HG02943 (cell line): ENCODE data around the gene PRR19.

Source experiments
- ATAC-seq: cut with Tn5 transposase; IDR thresholded peaks from one replicate; pipeline ENCODE4 v1.9.1; 2021; ENCODE audit warnings: mild to moderate bottlenecking, low read depth, moderate library complexity; ENCODE audit not compliant: unreplicated experiment

Gene PRR19

DNA sequence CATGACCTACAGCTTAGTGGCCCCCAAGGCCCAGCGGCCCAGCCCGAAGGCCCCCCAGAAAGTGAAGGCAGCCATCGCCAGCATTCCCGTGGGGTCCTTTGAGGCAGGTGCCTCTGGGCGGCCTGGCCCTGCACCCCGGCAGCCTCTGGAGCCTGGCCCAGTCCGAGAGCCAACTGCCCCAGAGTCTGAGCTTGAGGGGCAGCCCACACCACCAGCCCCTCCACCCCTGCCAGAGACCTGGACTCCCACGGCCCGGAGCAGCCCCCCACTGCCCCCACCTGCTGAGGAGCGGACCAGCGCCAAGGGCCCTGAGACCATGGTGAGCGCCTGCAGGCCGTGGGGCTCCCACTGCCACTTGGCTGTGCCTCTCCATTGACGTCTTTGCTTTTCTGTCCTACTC is 9.0 kb upstream of the PRR19 start:
- ATAC-seq: no peak

DNA sequence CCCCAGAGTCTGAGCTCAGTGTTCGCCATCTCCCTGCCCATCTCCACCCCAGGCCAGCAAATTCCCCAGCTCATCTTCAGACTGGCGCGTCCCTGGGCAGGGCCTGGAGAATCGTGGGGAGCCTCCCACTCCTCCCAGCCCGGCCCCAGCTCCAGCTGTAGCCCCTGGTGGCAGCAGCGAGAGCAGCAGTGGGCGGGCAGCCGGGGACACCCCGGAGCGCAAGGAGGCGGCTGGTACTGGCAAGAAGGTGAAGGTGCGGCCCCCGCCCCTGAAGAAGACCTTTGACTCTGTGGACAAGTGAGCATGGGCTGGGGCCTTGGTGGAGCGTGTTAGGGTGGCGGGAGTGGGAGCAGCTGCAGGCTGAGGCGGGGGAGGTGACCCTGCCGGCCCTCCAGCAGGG is 8.4 kb upstream of the PRR19 start:
- no peak for ATAC-seq

DNA sequence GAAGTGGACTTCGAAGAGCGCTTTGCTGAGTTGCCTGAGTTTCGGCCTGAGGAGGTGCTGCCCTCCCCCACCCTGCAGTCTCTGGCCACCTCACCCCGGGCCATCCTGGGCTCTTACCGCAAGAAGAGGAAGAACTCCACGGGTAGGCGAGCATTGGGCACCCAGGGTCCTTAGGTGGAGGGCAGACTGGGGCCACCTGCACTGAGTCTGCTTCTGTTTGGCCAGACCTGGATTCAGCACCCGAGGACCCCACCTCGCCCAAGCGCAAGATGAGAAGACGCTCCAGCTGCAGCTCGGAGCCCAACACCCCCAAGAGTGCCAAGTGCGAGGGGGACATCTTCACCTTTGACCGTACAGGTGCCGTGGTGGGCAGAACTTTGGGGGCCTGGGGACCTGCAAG is 8.0 kb upstream of the PRR19 start:
- no peak for ATAC-seq

DNA sequence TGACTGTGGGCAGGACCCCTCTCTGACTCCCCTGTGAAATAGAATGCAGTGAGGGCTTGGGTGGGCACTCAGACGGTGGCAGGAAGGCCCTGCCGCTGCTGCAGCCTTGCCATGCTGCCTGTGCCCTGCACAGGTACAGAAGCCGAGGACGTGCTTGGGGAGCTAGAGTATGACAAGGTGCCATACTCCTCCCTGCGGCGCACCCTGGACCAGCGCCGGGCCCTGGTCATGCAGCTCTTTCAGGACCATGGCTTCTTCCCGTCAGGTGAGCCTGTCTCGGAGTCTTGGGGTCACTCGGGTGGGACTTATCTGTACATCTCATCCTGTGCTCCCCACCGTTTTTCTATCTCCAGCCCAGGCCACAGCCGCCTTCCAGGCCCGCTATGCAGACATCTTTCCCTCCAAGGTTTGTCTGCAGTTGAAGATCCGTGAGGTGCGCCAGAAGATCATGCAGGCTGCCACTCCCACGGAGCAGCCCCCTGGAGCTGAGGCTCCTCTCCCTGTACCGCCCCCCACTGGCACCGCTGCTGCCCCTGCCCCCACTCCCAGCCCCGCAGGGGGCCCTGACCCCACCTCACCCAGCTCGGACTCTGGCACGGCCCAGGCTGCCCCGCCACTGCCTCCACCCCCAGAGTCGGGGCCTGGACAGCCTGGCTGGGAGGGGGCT is 7.3 kb upstream of the PRR19 start:
- ATAC-seq: no peak

DNA sequence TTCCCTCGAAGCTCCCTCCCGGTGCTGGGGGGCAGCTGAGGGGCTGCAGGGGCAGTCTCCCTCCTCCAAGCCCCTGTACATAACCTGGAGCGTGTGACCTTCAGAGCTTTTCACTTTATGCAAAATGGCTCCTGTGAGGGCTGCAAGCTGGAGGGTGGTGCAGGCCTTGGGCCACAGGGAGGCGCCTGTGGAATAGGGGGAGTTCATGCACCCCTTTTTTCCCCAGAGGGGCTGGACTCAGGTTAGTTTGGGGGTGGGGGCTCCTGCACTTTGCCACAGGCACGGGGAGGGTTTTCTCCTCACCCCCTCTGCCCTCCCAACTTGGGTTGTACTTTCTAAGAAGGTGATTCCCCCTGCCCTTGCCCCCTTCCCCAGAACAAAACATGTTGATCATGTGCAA is 6.6 kb upstream of the PRR19 start:
- ATAC-seq: no peak

DNA sequence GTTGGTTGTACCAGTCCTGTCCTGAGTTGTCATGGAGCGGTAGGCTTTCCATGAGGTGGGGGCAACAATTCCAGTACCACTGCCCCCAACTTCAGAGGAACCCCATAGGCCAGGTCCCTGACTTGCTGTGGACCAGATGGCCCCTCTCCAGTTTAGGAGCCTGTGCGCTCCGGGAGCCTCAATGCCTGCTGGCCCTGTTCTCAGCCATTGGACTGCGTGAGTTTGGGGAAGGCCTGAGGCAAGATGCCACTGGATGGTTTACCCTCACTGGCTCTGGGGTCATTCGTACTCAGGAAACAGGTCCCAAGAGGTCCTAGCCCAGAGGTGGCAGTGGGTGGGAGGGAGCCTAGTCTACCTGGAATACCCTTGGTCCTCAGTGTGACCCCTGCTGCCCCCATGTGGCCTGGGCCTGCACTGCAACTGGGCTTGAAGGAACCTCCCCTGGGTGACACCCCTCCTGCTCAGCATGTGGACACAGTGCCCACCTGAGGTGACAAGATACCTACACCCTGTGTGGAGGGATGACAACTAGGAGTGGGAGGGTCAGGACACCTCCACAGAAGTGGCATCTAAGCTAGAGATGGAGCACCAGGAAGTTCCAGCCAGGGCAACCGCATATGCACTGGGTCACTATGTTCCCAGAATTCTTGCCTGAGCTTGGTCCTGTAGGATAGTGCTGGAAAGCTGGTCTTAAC is 6.0 kb upstream of the PRR19 start:
- no peak for ATAC-seq

DNA sequence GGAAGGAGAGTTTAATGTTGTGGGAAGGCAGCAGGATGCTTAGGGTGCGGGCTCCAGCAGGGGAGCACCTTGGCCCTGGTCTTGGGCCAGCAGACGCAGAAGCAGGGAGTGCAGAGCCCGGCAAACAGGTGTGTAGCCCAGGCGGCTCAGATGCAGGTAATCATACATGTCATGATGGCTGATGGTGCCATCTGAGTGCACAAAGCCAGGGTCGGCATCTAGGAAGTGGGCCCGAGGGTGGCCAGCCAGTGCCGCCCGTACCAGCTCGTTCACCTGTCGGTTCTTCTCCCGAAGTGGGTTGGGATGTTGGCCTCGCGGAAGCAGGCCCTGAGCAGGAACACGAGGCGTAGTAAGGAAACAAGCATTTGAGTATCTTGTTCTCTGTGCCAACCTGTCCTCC is 4.9 kb upstream of the PRR19 start:
- no peak for ATAC-seq

DNA sequence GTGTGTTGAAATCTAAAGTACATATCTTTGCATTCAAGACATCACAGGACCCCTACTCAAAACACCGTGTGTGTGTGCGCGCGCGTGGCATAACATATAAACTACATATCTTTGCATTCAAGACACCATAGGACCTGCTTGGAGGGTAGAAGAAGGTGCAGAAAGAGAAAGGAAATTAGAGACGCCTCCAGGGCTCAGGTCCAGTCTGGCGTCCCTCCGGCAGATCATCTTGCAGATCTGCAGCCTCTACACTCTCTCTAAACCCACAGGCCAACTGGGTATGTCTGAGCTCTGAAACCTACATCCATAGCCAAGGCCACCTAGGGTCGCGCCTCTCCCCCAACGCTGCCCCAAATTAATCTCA is 1.2 kb downstream of the PRR19 start:
- ATAC-seq: no peak

DNA sequence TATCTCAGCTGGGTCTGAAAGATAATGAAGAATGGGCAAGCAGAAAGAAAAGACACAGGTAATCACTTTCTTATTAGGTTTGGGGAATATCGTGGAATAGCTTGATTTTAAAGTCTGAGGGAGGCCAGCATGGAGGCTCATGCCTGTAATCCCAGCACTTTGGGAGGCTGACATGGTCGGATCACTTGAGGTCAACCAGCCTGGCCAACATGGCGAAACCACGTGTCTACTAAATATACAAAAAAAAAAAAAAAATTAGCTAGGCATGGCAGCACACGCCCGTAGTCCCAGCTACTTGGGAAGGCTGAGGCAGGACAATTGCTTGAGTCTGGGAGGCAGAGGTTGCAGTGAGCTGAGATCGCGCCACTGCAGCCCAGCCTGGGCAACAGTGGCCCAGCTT is 1.9 kb downstream of the PRR19 start:
- ATAC-seq: no peak

DNA sequence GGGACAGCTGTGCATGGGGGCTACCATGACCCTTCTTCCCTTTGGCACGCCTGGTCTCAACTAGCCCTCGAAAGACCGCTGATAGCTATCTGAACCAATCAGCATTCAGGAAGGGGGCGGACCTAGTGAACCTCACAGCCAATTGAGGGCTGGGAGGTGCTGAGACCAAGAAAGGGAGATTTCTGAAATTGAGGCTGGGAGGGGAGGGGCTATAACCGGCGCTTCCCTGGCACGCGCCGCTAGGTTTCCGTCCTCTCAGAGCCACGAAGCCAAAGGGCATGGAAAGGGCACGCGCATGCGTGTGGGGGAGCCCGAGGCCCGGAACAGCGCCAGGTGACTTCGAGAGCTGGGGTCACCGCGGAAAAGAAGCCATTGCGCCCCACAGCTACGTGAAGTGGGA is 4.7 kb downstream of the PRR19 start:
- no peak for ATAC-seq

DNA sequence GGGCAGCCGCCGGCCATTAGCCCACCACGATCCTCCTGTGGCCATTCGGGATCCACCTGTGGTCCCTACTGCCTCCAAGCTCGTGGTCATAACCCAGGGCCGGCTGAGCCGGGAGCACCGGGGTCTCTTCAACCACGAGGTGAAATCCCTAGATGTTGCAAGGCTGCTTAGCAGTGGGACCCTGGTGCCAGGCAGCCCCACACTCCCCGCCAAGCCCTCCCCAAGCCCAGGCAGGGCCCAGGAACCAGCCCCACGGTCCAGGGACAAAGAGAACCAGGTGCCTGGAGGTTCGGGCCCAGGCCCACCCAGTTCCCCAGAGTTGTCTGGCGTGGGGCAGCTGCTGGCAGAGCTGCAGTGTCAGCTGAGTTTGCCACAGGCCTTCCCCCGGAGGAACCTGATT is 7.8 kb downstream of the PRR19 start:
- ATAC-seq: no peak

DNA sequence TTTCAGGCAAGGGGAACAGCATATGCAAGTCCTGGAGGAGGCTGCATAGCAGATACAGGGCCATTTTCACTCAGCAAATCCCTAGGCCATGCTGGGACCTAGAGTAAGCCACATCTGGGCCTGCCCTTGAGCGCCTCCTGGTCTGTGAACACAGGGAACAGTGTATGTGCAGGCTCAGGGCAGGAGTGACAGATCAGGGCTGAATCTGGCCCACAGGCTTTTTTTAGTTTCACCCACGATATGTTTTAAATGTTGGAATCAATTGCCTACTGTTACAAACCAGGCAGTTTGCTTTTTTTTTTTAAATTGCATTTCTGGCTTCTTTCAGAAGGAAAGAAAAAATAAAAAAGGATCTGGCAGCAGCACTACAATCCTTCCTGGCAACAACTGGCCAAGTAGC is 9.7 kb downstream of the PRR19 start:
- no peak for ATAC-seq

DNA sequence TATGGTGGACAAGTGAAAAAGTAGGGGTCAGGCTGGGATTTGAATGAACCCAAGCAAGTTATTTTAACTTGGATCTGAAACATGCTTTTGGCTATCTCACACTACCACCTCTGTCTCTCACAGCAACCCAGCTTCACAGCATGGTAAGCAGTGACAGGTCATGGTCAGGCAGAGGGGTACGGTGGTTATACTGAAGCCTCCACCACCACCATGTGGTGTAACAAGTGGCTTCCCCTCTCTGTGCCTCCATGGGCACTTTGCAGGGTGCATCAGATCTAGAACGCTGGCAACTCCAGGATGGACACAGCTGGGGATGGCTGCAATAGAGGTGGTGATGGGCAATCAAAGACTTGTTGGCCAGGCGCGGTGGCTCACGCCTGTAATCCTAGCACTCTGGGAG is 10.4 kb downstream of the PRR19 start:
- ATAC-seq: no peak

DNA sequence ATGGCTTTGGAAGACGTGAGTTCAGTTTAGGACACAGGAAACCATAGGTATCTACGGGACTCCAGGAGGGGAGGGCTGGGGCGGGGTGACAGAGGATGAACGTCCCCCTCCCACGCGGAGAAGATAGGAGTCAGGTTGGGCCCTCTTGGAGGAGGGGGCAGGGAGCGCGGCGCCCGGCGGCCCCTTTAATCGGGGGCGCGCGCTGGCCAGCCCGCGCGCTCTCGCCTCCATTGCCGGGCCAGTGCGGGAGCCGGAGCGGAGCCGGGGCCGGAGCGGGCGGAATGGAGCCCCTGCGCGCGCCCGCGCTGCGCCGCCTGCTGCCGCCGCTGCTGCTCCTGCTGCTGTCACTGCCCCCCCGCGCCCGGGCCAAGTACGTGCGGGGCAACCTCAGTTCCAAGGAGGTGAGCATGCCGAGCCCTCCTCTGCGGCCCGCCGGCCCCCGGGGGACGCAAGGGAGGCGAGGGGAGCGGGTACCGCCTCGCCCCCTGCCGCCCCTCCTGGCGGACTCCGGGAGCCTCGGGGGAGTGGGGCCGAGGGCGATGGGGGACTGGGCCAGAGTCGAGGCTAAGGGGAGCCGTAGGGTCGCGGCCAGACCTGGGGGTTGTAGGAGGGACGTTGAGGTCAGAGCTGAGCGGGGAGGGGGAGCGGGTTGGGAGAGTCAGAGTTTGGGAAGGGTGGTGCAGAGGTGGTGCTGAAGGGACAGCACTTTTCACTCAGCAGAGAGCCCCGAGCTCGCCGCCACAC is 11.3 kb downstream of the PRR19 start, which contains the start of gene TMEM145:
Gene TMEM145, plus strand, starts transcription at position 214 of the 744 bp plus-strand sequence. Its CDS starts 68 bp downstream, at position 282.
- ATAC-seq: no peak

DNA sequence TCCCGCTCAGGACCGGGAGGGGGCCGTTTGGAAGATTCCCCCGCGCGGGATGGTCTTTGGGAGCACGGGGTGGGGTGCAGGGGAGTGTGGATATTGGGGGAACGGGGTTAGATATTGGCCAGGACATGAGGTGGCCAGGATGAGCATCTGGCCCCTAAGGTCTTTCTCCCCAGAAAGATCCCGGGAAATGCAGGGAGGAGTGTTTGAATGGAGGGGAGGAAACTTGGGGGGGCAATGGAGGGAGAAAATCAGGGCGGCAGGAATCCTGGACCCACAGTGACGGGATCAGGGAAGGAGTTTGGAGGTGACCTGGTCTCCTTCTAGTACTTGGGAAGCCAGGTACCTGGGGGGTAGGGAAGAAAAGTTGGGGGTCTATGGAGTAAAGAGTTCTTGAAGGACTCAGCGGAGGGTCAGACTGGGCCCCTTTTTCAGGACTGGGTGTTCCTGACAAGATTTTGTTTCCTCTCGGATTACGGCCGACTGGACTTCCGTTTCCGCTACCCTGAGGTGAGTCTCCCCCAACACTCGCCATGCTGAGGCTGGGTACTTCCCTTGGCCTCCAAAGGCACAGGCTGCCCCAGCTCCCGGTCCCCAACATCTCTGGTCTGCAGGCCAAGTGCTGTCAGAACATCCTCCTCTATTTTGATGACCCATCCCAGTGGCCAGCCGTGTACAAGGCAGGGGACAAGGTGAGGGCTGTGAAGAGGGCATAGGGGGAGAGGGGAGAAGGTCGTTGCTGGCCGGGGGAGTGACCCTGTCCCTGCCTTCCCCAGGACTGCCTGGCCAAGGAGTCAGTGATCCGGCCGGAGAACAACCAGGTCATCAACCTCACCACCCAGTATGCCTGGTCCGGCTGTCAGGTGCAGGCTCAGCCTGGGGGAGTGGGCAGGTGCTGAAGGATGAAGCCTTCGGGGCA is 12.2 kb downstream of the PRR19 start:
- no peak for ATAC-seq

DNA sequence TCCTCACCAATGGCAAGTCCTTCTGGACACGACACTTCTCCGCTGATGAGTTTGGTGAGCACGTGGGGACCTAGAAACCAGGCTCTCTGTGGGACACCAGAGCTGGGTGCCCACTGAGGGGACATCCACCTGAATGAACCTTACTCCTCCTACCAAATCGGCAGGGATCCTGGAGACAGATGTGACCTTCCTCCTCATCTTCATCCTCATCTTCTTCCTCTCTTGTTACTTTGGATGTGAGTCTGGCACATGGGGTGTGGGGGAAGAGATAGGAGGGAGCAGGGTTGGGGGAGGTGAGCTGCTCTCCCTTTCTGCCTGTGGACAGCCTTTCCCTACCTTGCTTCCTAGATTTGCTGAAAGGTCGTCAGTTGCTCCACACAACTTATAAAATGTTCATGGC is 13.1 kb downstream of the PRR19 start:
- no peak for ATAC-seq

DNA sequence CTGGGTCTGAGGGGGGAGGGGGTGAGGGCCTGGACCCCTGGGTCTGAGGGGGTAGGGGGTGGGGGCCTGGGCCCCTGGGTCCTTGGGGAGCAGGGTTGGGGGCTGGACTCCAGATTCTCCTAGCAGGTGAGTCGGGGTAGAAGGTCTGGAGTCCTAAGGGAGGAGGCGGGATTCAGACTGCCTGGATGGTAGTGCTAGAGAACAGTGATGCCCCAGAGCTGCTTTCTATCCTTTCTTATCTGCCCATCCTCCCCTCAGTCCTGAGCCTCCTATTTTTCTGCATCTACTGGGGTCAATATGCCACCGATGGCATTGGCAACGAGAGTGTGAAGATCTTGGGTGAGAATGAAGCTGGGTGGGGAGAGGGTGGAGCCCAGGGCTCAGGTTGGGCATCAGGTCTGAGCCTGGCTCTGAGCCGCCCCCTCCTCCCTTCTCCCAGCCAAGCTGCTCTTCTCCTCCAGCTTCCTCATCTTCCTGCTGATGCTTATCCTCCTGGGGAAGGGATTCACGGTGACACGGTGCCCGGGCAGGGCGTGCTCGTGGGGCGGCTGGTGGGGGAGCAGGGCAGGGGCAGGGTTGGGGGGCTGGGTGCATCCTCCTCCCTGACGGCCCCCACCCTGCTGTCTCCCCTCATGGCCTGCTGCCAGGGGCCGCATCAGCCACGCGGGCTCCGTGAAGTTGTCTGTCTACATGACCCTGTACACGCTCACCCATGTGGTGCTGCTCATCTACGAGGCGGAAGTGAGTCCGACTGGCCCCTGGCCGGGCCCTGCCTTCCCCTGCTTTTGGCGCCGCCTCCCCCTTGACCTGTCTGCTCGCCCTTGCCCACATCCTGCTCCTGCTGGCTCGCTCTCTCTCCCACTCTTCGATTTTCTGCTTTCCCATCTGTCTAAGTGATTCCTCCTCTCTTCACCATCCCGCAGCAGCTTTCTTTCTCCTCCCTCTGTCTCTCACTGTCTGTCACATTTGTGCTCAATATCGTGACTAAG is 14.6 kb downstream of the PRR19 start:
- no peak for ATAC-seq

DNA sequence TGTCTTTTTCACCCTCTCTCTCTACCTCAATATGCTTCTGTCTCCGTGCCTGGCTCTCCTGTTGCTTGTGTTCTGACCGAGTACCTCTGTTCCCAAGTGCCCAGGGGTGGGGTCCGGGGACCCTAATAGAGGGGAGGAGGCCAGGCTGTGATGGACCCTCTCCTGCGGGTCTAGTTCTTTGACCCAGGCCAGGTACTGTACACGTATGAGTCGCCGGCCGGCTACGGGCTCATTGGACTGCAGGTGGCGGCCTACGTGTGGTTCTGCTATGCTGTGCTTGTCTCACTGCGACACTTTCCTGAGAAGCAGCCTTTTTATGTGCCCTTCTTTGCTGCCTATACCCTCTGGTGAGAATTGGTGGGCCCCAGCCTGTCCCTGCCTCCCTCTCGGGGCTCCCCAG is 15.6 kb downstream of the PRR19 start:
- no peak for ATAC-seq

DNA sequence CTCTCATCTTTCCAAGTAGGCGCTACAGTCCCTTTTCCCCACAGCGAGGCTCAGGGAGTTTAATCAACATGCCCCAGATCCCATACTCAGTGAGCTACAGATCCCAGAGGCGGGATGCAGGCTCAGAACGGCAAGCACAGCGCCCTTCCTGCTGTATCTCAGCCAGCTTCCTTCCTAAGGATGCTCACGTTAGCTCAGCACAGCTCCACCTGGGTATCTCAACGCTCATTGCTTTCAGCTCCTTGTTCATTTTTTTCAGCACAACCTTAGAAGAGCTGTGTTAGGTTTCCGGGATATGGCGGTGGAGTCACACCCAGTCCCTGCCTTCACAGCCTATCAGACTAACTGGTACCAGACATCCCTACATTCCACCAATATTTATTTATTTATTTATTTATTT is 20.4 kb downstream of the PRR19 start:
- ATAC-seq: no peak

DNA sequence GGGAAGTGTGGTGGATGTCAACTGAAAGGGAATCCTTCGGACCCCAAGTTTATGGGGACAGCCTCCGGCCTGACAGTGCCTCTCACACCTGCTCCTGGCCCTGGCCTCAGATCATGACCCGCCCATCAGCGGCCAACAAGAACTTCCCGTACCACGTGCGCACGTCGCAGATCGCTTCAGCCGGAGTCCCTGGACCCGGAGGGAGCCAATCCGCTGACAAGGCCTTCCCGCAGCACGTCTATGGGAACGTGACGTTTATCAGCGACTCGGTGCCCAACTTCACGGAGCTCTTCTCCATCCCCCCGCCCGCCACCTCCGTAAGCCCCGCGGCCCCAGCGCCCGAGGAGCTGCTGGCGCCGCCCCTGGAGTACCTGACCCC is 21.5 kb downstream of the PRR19 start:
- ATAC-seq: no peak
